ENCODE measurements around the gene PMEL.
"Not testable (repeated sequence)": the region's sequence is repeated elsewhere in the genome, so short reads cannot be mapped to it uniquely, and the experiment has no call there.

The PMEL gene

GRCh38 chr12:55985341-55985740, 19.5 kb upstream of the PMEL start:
- no peak for DNase-seq
- in situ Hi-C loops (cut with MboI; ENCODE audit: low pct_unique_long_range_greater_than_20kb, low sequenced_read_pairs): no loop called here

- DNase-seq: no peak
- in situ Hi-C loops (cut with MboI; ENCODE audit: low pct_unique_long_range_greater_than_20kb, low sequenced_read_pairs): no loop called here
These were observed 19.0 kb upstream of the PMEL start for GRCh38 chr12:55984861-55985260.

GRCh38 chr12:55983232-55983842, 17.5 kb upstream of the PMEL start:
- in situ Hi-C loops (cut with MboI; ENCODE audit: low pct_unique_long_range_greater_than_20kb, low sequenced_read_pairs): no loop called here
- DNase-seq: peak; percentile 79

GRCh38 chr12:55982319-55982936, 16.6 kb upstream of the PMEL start:
- peak; percentile 90 for DNase-seq
- in situ Hi-C loops (cut with MboI; ENCODE audit: low pct_unique_long_range_greater_than_20kb, low sequenced_read_pairs): no loop called here

- in situ Hi-C loops (cut with MboI; ENCODE audit: low pct_unique_long_range_greater_than_20kb, low sequenced_read_pairs); DNase-seq: not testable (repeated sequence)
These were observed 16.0 kb upstream of the PMEL start for GRCh38 chr12:55981882-55982281.

GRCh38 chr12:55979069-55979468, 13.2 kb upstream of the PMEL start:
- DNase-seq: no peak
- in situ Hi-C loops (cut with MboI; ENCODE audit: low pct_unique_long_range_greater_than_20kb, low sequenced_read_pairs): no loop called here

GRCh38 chr12:55978393-55978792, 12.6 kb upstream of the PMEL start:
- in situ Hi-C loops (cut with MboI; ENCODE audit: low pct_unique_long_range_greater_than_20kb, low sequenced_read_pairs): no loop called here
- no peak for DNase-seq

GRCh38 chr12:55974308-55974730, 8.5 kb upstream of the PMEL start:
- in situ Hi-C loops (cut with MboI; ENCODE audit: low pct_unique_long_range_greater_than_20kb, low sequenced_read_pairs): no loop called here

GRCh38 chr12:55973599-55974307, 7.9 kb upstream of the PMEL start, which contains the start of gene RAB5B:
Gene RAB5B, plus strand, starts transcription at chr12:55974078. Its CDS starts 12,883 bp downstream, at chr12:55986961.
- in situ Hi-C loops (cut with MboI; ENCODE audit: low pct_unique_long_range_greater_than_20kb, low sequenced_read_pairs): no loop called here
- peak; percentile 100 for DNase-seq

More at GRCh38 chr12:55974308-55974730, 8.5 kb upstream of the PMEL start:
- DNase-seq: peak; percentile 33

GRCh38 chr12:55972911-55973598, 7.2 kb upstream of the PMEL start:
- in situ Hi-C loops (cut with MboI; ENCODE audit: low pct_unique_long_range_greater_than_20kb, low sequenced_read_pairs): no loop called here
- no peak for DNase-seq

- DNase-seq: no peak
- in situ Hi-C loops (cut with MboI; ENCODE audit: low pct_unique_long_range_greater_than_20kb, low sequenced_read_pairs): no loop called here
These were observed 6.6 kb upstream of the PMEL start for GRCh38 chr12:55972456-55972855.

- in situ Hi-C loops (cut with MboI; ENCODE audit: low pct_unique_long_range_greater_than_20kb, low sequenced_read_pairs): no loop called here
- no peak for DNase-seq
These were observed 6.2 kb upstream of the PMEL start for GRCh38 chr12:55972042-55972441.

- DNase-seq: no peak
- in situ Hi-C loops (cut with MboI; ENCODE audit: low pct_unique_long_range_greater_than_20kb, low sequenced_read_pairs): no loop called here
These were observed 4.9 kb upstream of the PMEL start for GRCh38 chr12:55970775-55971174.

GRCh38 chr12:55969356-55969755, 3.5 kb upstream of the PMEL start:
- DNase-seq: no peak
- in situ Hi-C loops (cut with MboI; ENCODE audit: low pct_unique_long_range_greater_than_20kb, low sequenced_read_pairs): no loop called here

GRCh38 chr12:55966408-55967281, 803 bp upstream of the PMEL start, which contains the start of gene CDK2:
Gene CDK2, plus strand, starts transcription at chr12:55966830. Its CDS starts 179 bp downstream, at chr12:55967009.
- DNase-seq: peak; percentile 89
- in situ Hi-C loops (cut with MboI; ENCODE audit: low pct_unique_long_range_greater_than_20kb, low sequenced_read_pairs): no loop called here

GRCh38 chr12:55965240-55965639, 602 bp downstream of the PMEL start:
- in situ Hi-C loops (cut with MboI; ENCODE audit: low pct_unique_long_range_greater_than_20kb, low sequenced_read_pairs): no loop called here
- no peak for DNase-seq

GRCh38 chr12:55963760-55964159, 2.1 kb downstream of the PMEL start:
- in situ Hi-C loops (cut with MboI; ENCODE audit: low pct_unique_long_range_greater_than_20kb, low sequenced_read_pairs): no loop called here
- DNase-seq: no peak

- in situ Hi-C loops (cut with MboI; ENCODE audit: low pct_unique_long_range_greater_than_20kb, low sequenced_read_pairs): no loop called here
- DNase-seq: no peak
These were observed 8.6 kb downstream of the PMEL start for GRCh38 chr12:55957106-55957859.

Data from KBM-7 (cell line).